Measurements from ENCODE around the gene GBA2. TPM values are rescaled to one million over a fixed set of nuclear protein-coding genes. Genes with fewer than 3 reads are reported as not detected.
A peak's percentile ranks its signal among the peaks of the same experiment; 100 is the strongest.

Gene GBA2
- polyA plus RNA-seq, 1 donor (not counting 4 experiments of a cell fraction or from before 2014, with no cell fraction given) = 31.7 TPM

GRCh38 chr9:35757226-35757891, 8.3 kb upstream of the GBA2 start:
- DNase-seq (ENCODE audit: low read depth, low spot score) (no peak), FAIRE-seq (no peak)
- Histone ChIP-seq H3K36me3 (ENCODE audit: control insufficient read depth in 2 of 2, extremely low read depth in 1 of 2, insufficient read depth in 2 of 2, low read length in 2 of 2) (peaks cover 10 to 18% of the 10 kb centered on the region in 2 experiments), H3K9me3 (ENCODE audit: control insufficient read depth, low read depth, low read length) (no peaks in the 10 kb centered on the region), H3K9me1 (ENCODE audit: control insufficient read depth, extremely low read depth, insufficient read depth, low read length) (no peaks in the 10 kb centered on the region), H4K20me1 (ENCODE audit: control insufficient read depth, extremely low read depth, insufficient read depth, low read length) (no peaks in the 10 kb centered on the region), H3K4me3 (ENCODE audit: control insufficient read depth in 2 of 3, extremely low read depth in 1 of 3, insufficient read depth in 2 of 3, low read depth in 1 of 3, low read length in 3 of 3) (peak overlapping the region; percentile 46 to 72 (median 66)), H3K9ac (ENCODE audit: control insufficient read depth, extremely low read depth, insufficient read depth, low read length) (peak overlapping the region; percentile 65), H3K27ac (ENCODE audit: control insufficient read depth, insufficient read depth, low read length) (peak overlapping the region; percentile 42), H3K4me1 (ENCODE audit: control insufficient read depth, extremely low read depth, insufficient read depth, low read length) (peaks cover 3% of the 10 kb centered on the region), H2AFZ (ENCODE audit: control insufficient read depth, low read length) (peak overlapping the region; percentile 70), H3K27me3 (ENCODE audit: control insufficient read depth, extremely low read depth, insufficient read depth, low read length) (no peaks in the 10 kb centered on the region), H3K4me2 (ENCODE audit: control insufficient read depth, extremely low read depth, insufficient read depth, low read depth, low read length) (peak overlapping the region; percentile 86), H3K79me2 (ENCODE audit: control insufficient read depth, insufficient read depth, low read length) (peaks cover 1% of the 10 kb centered on the region)
- TF ChIP-seq EZH2 (IDR thresholded peaks at IDR 0.05; ENCODE audit: low read length) (no peak), CTCF (optimal IDR thresholded peaks at IDR 0.05 in 1 of 3, IDR thresholded peaks at IDR 0.05 in 1 of 3, conservative IDR thresholded peaks at IDR 0.05 in 1 of 3; ENCODE audit: extremely low read depth in 1 of 3, insufficient read depth in 2 of 3, low read length in 3 of 3) (no peak)
- dilution Hi-C loops (cut with MboI; ENCODE audit: extremely low pct_ligation_motif_present, low sequenced_read_pairs) = no loop called here

DNA sequence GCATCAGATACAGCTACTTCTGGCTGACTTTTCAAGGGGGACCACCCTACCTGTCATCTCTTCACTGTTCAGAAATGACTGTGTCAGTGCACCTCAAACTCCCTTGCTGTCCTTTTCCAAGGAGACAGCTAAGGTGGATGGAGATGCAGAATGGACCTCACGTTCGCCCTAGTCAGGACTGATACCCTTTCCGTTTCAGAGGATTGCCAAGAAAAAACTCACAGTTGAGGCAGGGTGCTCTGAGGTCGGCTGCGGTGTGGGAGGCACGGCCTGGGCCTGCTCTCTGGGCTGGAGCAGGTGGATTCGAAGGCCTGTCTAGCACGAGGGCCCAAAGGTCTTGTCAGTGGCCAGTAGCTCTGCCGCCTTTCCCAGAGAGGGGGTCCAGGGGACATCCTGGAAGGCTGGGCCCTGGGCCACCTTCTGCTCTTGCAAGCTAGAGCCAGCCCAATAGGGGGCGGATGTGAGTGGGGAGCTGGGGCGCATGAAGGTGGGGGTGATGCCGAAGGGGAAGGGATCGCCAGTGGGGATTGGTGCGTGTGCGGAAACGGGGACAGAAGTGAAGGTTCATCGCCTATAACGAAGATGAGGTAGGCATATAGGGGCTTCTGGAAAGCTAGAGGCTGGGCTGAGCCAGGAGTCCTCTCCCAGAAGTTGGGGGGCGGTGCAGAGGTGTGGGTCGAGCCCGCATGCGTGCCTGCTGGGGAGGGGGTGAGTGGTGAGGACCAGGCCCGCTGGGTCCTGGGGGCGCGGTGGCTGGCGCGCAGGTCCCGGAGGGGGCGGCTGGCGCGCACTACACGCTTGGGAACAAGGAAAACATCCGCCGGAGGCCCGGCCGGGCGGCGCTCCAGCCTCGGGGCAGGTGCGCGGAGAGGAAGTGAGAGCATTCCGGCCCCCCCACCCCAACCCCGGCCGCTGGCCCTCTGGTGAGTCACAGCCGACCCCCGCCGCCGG, 7.5 kb upstream of the GBA2 start:
- H3K79me2 ChIP-seq (ENCODE audit: control insufficient read depth, insufficient read depth, low read length) = peaks cover 1% of the 10 kb centered on the region
- peak overlapping the region; percentile 65 for H3K9ac ChIP-seq (ENCODE audit: control insufficient read depth, extremely low read depth, insufficient read depth, low read length)
- no peaks in the 10 kb centered on the region for H3K27me3 ChIP-seq (ENCODE audit: control insufficient read depth, extremely low read depth, insufficient read depth, low read length)
- dilution Hi-C loops (cut with MboI; ENCODE audit: extremely low pct_ligation_motif_present, low sequenced_read_pairs) = no loop called here
- no peak for DNase-seq (ENCODE audit: low read depth, low spot score)
- no peaks in the 10 kb centered on the region for H4K20me1 ChIP-seq (ENCODE audit: control insufficient read depth, extremely low read depth, insufficient read depth, low read length)
- peak overlapping the region; percentile 26 for H3K27ac ChIP-seq (ENCODE audit: control insufficient read depth, insufficient read depth, low read length)
- no peak for FAIRE-seq
- H3K36me3 ChIP-seq (ENCODE audit: control insufficient read depth in 2 of 2, extremely low read depth in 1 of 2, insufficient read depth in 2 of 2, low read length in 2 of 2) = peaks cover 17 to 24% of the 10 kb centered on the region in 2 experiments
- peaks cover 3% of the 10 kb centered on the region for H3K4me1 ChIP-seq (ENCODE audit: control insufficient read depth, extremely low read depth, insufficient read depth, low read length)
- H2AFZ ChIP-seq (ENCODE audit: control insufficient read depth, low read length) = peak overlapping the region; percentile 71
- H3K9me1 ChIP-seq (ENCODE audit: control insufficient read depth, extremely low read depth, insufficient read depth, low read length) = no peaks in the 10 kb centered on the region
- TF ChIP-seq EZH2 (IDR thresholded peaks at IDR 0.05; ENCODE audit: low read length) (no peak), CTCF (optimal IDR thresholded peaks at IDR 0.05 in 1 of 3, IDR thresholded peaks at IDR 0.05 in 1 of 3, conservative IDR thresholded peaks at IDR 0.05 in 1 of 3; ENCODE audit: extremely low read depth in 1 of 3, insufficient read depth in 2 of 3, low read length in 3 of 3) (peak; percentile 67 to 78 (median 77))
- H3K9me3 ChIP-seq (ENCODE audit: control insufficient read depth, low read depth, low read length) = no peaks in the 10 kb centered on the region
- H3K4me2 ChIP-seq (ENCODE audit: control insufficient read depth, extremely low read depth, insufficient read depth, low read depth, low read length) = peak overlapping the region; percentile 86
- peak overlapping the region; percentile 46 to 72 (median 66) for H3K4me3 ChIP-seq (ENCODE audit: control insufficient read depth in 2 of 3, extremely low read depth in 1 of 3, insufficient read depth in 2 of 3, low read depth in 1 of 3, low read length in 3 of 3)
